Progenitor cell of endocrine pancreas (in vitro differentiated cells): ENCODE data around the gene RNF4. TPM values are rescaled to one million over a fixed set of nuclear protein-coding genes. Genes with fewer than 3 reads are reported as not detected.

Experiments used
- DNase-seq: peaks from one replicate; pipeline ENCODE4 v3.0.0; 2021; ENCODE audit warnings: low spot score; ENCODE audit not compliant: unreplicated experiment
- H3K27ac Mint-ChIP-seq: 2 replicates; pipeline ENCODE4 v1.8.0; 2021; ENCODE audit warnings: mild to moderate bottlenecking, moderate library complexity, mixed read lengths
- H3K27me3 Mint-ChIP-seq: 2 replicates; pipeline ENCODE4 v1.8.0; 2021; ENCODE audit warnings: mixed read lengths
- H3K36me3 Mint-ChIP-seq: 2 replicates; pipeline ENCODE4 v1.8.0; 2022; ENCODE audit warnings: mixed read lengths; ENCODE audit not compliant: insufficient read depth
- H3K4me1 Mint-ChIP-seq: 2 replicates; pipeline ENCODE4 v1.8.0; 2021; ENCODE audit warnings: low read depth, mixed read lengths
- H3K4me3 Mint-ChIP-seq: 2 replicates; pipeline ENCODE4 v1.8.0; 2021; ENCODE audit warnings: low read depth, mild to moderate bottlenecking, moderate library complexity, mixed read lengths
- H3K9me3 Mint-ChIP-seq: 2 replicates; pipeline ENCODE4 v1.8.0; 2021; ENCODE audit warnings: low read depth, mixed read lengths
- total RNA-seq: library from RNA; stranded (reverse); gene quantifications from 2 replicates; pipeline ENCODE4 v1.2.1, GENCODE V29; 2021
- TF ChIP-seq, protein P1 (sequence below): fragments of 200-600 bp; sonication (generic); IDR thresholded peaks from one replicate; pipeline ENCODE4 v1.5.0; 2021; ENCODE audit warnings: antibody characterized with exemption, mild to moderate bottlenecking; ENCODE audit not compliant: unreplicated experiment

The RNF4 gene
- total RNA-seq, 1 donor from 2014 or later, result 44.2 TPM

- TF ChIP-seq, protein P1, sequence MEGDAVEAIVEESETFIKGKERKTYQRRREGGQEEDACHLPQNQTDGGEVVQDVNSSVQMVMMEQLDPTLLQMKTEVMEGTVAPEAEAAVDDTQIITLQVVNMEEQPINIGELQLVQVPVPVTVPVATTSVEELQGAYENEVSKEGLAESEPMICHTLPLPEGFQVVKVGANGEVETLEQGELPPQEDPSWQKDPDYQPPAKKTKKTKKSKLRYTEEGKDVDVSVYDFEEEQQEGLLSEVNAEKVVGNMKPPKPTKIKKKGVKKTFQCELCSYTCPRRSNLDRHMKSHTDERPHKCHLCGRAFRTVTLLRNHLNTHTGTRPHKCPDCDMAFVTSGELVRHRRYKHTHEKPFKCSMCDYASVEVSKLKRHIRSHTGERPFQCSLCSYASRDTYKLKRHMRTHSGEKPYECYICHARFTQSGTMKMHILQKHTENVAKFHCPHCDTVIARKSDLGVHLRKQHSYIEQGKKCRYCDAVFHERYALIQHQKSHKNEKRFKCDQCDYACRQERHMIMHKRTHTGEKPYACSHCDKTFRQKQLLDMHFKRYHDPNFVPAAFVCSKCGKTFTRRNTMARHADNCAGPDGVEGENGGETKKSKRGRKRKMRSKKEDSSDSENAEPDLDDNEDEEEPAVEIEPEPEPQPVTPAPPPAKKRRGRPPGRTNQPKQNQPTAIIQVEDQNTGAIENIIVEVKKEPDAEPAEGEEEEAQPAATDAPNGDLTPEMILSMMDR, result no peak
- no peaks in the 10 kb centered on the region for H3K9me3 Mint-ChIP-seq
- no peak for DNase-seq
- H3K4me3 Mint-ChIP-seq, result no peak overlapping the region
- no peak overlapping the region for H3K27ac Mint-ChIP-seq
- H3K4me1 Mint-ChIP-seq, result peaks cover 1% of the 10 kb centered on the region
- no peaks in the 10 kb centered on the region for H3K36me3 Mint-ChIP-seq
- peaks cover 17% of the 10 kb centered on the region for H3K27me3 Mint-ChIP-seq
Measured at GRCh38 chr4:2457481-2458295, 11.2 kb upstream of the RNF4 start.

- TF ChIP-seq, protein P1, result no peak
- Mint-ChIP-seq H3K27me3 (peaks cover 25% of the 10 kb centered on the region), H3K9me3 (no peaks in the 10 kb centered on the region), H3K4me3 (no peak overlapping the region), H3K27ac (no peak overlapping the region), H3K36me3 (no peaks in the 10 kb centered on the region), H3K4me1 (peaks cover 1% of the 10 kb centered on the region)
- DNase-seq, result no peak
Measured at GRCh38 chr4:2458546-2459491, 10.1 kb upstream of the RNF4 start.

GRCh38 chr4:2459589-2460349 lies 9.1 kb upstream of the RNF4 start:
- H3K36me3 Mint-ChIP-seq, result no peaks in the 10 kb centered on the region
- peaks cover 1% of the 10 kb centered on the region for H3K4me1 Mint-ChIP-seq
- H3K27me3 Mint-ChIP-seq, result peaks cover 30% of the 10 kb centered on the region
- H3K27ac Mint-ChIP-seq, result no peak overlapping the region
- H3K4me3 Mint-ChIP-seq, result no peak overlapping the region
- DNase-seq, result no peak
- TF ChIP-seq, protein P1, result no peak
- H3K9me3 Mint-ChIP-seq, result no peaks in the 10 kb centered on the region

GRCh38 chr4:2461246-2461960 lies 7.5 kb upstream of the RNF4 start:
- no peak for DNase-seq
- Mint-ChIP-seq H3K27ac (no peak overlapping the region), H3K27me3 (peaks cover 30% of the 10 kb centered on the region), H3K9me3 (no peaks in the 10 kb centered on the region), H3K4me1 (peaks cover 1% of the 10 kb centered on the region), H3K4me3 (peak overlapping the region; percentile 61), H3K36me3 (no peaks in the 10 kb centered on the region)
- TF ChIP-seq, protein P1, result no peak
